ENCODE measurements around the gene CYP27B1.
A peak's percentile ranks its signal among the peaks of the same experiment; 100 is the strongest.

CYP27B1 gene

GRCh38 chr12:57807285-57807684 is 40.4 kb upstream of the CYP27B1 start:
- Histone ChIP-seq H3K27ac (ENCODE audit: low read depth, low read length) (no peak overlapping the region), H3K4me3 (ENCODE audit: low read depth in 1 of 2, low read length in 2 of 2) (no peak overlapping the region), H3K4me1 (ENCODE audit: insufficient read depth, low read length) (no peaks in the 10 kb centered on the region), H3K27me3 (ENCODE audit: control insufficient read depth in 1 of 2, insufficient read depth in 2 of 2, low read length in 2 of 2) (no peaks in the 10 kb centered on the region), H3K9me3 (ENCODE audit: low read length) (no peaks in the 10 kb centered on the region), H3K9ac (ENCODE audit: low read length) (no peak overlapping the region), H3K36me3 (ENCODE audit: insufficient read depth, low read length) (peaks cover 60% of the 10 kb centered on the region)

- H3K36me3 ChIP-seq (ENCODE audit: insufficient read depth, low read length) = peaks cover 66% of the 10 kb centered on the region
- H3K27ac ChIP-seq (ENCODE audit: low read depth, low read length) = no peak overlapping the region
These were observed 39.8 kb upstream of the CYP27B1 start for GRCh38 chr12:57806677-57807076.

GRCh38 chr12:57803319-57803893 is 36.5 kb upstream of the CYP27B1 start:
- no peaks in the 10 kb centered on the region for H3K4me1 ChIP-seq (ENCODE audit: insufficient read depth, low read length)
- H3K4me3 ChIP-seq (ENCODE audit: low read depth in 1 of 2, low read length in 2 of 2) = no peak overlapping the region
- H3K27me3 ChIP-seq (ENCODE audit: control insufficient read depth in 1 of 2, insufficient read depth in 2 of 2, low read length in 2 of 2) = no peaks in the 10 kb centered on the region
- H3K9me3 ChIP-seq (ENCODE audit: low read length) = no peaks in the 10 kb centered on the region
- H3K9ac ChIP-seq (ENCODE audit: low read length) = no peak overlapping the region
- H3K36me3 ChIP-seq (ENCODE audit: insufficient read depth, low read length) = peaks cover 55% of the 10 kb centered on the region
- peak overlapping the region; percentile 49 for H3K27ac ChIP-seq (ENCODE audit: low read depth, low read length)

More at GRCh38 chr12:57806677-57807076, 39.8 kb upstream of the CYP27B1 start:
- H3K4me3 ChIP-seq (ENCODE audit: low read depth in 1 of 2, low read length in 2 of 2) = no peak overlapping the region
- no peaks in the 10 kb centered on the region for H3K4me1 ChIP-seq (ENCODE audit: insufficient read depth, low read length)
- H3K9me3 ChIP-seq (ENCODE audit: low read length) = no peaks in the 10 kb centered on the region
- H3K27me3 ChIP-seq (ENCODE audit: control insufficient read depth in 1 of 2, insufficient read depth in 2 of 2, low read length in 2 of 2) = no peaks in the 10 kb centered on the region
- no peak overlapping the region for H3K9ac ChIP-seq (ENCODE audit: low read length)

- H3K4me3 ChIP-seq (ENCODE audit: low read depth in 1 of 2, low read length in 2 of 2) = no peak overlapping the region
- H3K9me3 ChIP-seq (ENCODE audit: low read length) = no peaks in the 10 kb centered on the region
- H3K27ac ChIP-seq (ENCODE audit: low read depth, low read length) = no peak overlapping the region
- H3K9ac ChIP-seq (ENCODE audit: low read length) = no peak overlapping the region
- H3K27me3 ChIP-seq (ENCODE audit: control insufficient read depth in 1 of 2, insufficient read depth in 2 of 2, low read length in 2 of 2) = no peaks in the 10 kb centered on the region
- H3K36me3 ChIP-seq (ENCODE audit: insufficient read depth, low read length) = peaks cover 47% of the 10 kb centered on the region
- no peaks in the 10 kb centered on the region for H3K4me1 ChIP-seq (ENCODE audit: insufficient read depth, low read length)
These were observed 35.7 kb upstream of the CYP27B1 start for GRCh38 chr12:57802607-57803006.

- H3K9me3 ChIP-seq (ENCODE audit: low read length) = no peaks in the 10 kb centered on the region
- H3K27ac ChIP-seq (ENCODE audit: low read depth, low read length) = no peak overlapping the region
- H3K4me1 ChIP-seq (ENCODE audit: insufficient read depth, low read length) = no peaks in the 10 kb centered on the region
- no peak overlapping the region for H3K4me3 ChIP-seq (ENCODE audit: low read depth in 1 of 2, low read length in 2 of 2)
- H3K36me3 ChIP-seq (ENCODE audit: insufficient read depth, low read length) = peaks cover 44% of the 10 kb centered on the region
- no peak overlapping the region for H3K9ac ChIP-seq (ENCODE audit: low read length)
- H3K27me3 ChIP-seq (ENCODE audit: control insufficient read depth in 1 of 2, insufficient read depth in 2 of 2, low read length in 2 of 2) = no peaks in the 10 kb centered on the region
These were observed 34.1 kb upstream of the CYP27B1 start for GRCh38 chr12:57800965-57801364.

- no peak overlapping the region for H3K4me3 ChIP-seq (ENCODE audit: low read depth in 1 of 2, low read length in 2 of 2)
- H3K27me3 ChIP-seq (ENCODE audit: control insufficient read depth in 1 of 2, insufficient read depth in 2 of 2, low read length in 2 of 2) = no peaks in the 10 kb centered on the region
- H3K27ac ChIP-seq (ENCODE audit: low read depth, low read length) = no peak overlapping the region
- no peaks in the 10 kb centered on the region for H3K9me3 ChIP-seq (ENCODE audit: low read length)
- H3K4me1 ChIP-seq (ENCODE audit: insufficient read depth, low read length) = no peaks in the 10 kb centered on the region
- peaks cover 56% of the 10 kb centered on the region for H3K36me3 ChIP-seq (ENCODE audit: insufficient read depth, low read length)
- no peak overlapping the region for H3K9ac ChIP-seq (ENCODE audit: low read length)
These were observed 31.1 kb upstream of the CYP27B1 start for GRCh38 chr12:57797933-57798332.

- H3K9me3 ChIP-seq (ENCODE audit: low read length) = no peaks in the 10 kb centered on the region
- H3K27me3 ChIP-seq (ENCODE audit: control insufficient read depth in 1 of 2, insufficient read depth in 2 of 2, low read length in 2 of 2) = no peaks in the 10 kb centered on the region
- H3K9ac ChIP-seq (ENCODE audit: low read length) = no peak overlapping the region
- H3K27ac ChIP-seq (ENCODE audit: low read depth, low read length) = no peak overlapping the region
- H3K4me3 ChIP-seq (ENCODE audit: low read depth in 1 of 2, low read length in 2 of 2) = no peak overlapping the region
- no peaks in the 10 kb centered on the region for H3K4me1 ChIP-seq (ENCODE audit: insufficient read depth, low read length)
- H3K36me3 ChIP-seq (ENCODE audit: insufficient read depth, low read length) = peaks cover 47% of the 10 kb centered on the region
These were observed 30.1 kb upstream of the CYP27B1 start for GRCh38 chr12:57796996-57797395.

- H3K27ac ChIP-seq (ENCODE audit: low read depth, low read length) = no peak overlapping the region
- H3K9me3 ChIP-seq (ENCODE audit: low read length) = no peaks in the 10 kb centered on the region
- peaks cover 51% of the 10 kb centered on the region for H3K36me3 ChIP-seq (ENCODE audit: insufficient read depth, low read length)
These were observed 28.5 kb upstream of the CYP27B1 start for GRCh38 chr12:57795354-57795753.

GRCh38 chr12:57793920-57794319 is 27.0 kb upstream of the CYP27B1 start:
- no peaks in the 10 kb centered on the region for H3K9me3 ChIP-seq (ENCODE audit: low read length)
- no peaks in the 10 kb centered on the region for H3K27me3 ChIP-seq (ENCODE audit: control insufficient read depth in 1 of 2, insufficient read depth in 2 of 2, low read length in 2 of 2)
- H3K27ac ChIP-seq (ENCODE audit: low read depth, low read length) = no peak overlapping the region
- peaks cover 38% of the 10 kb centered on the region for H3K36me3 ChIP-seq (ENCODE audit: insufficient read depth, low read length)
- H3K4me1 ChIP-seq (ENCODE audit: insufficient read depth, low read length) = no peaks in the 10 kb centered on the region
- H3K4me3 ChIP-seq (ENCODE audit: low read depth in 1 of 2, low read length in 2 of 2) = no peak overlapping the region
- no peak overlapping the region for H3K9ac ChIP-seq (ENCODE audit: low read length)

More at GRCh38 chr12:57795354-57795753, 28.5 kb upstream of the CYP27B1 start:
- Histone ChIP-seq H3K27me3 (ENCODE audit: control insufficient read depth in 1 of 2, insufficient read depth in 2 of 2, low read length in 2 of 2) (no peaks in the 10 kb centered on the region), H3K4me1 (ENCODE audit: insufficient read depth, low read length) (no peaks in the 10 kb centered on the region), H3K4me3 (ENCODE audit: low read depth in 1 of 2, low read length in 2 of 2) (no peak overlapping the region), H3K9ac (ENCODE audit: low read length) (no peak overlapping the region)

- Histone ChIP-seq H3K27ac (ENCODE audit: low read depth, low read length) (no peak overlapping the region), H3K9ac (ENCODE audit: low read length) (no peak overlapping the region), H3K27me3 (ENCODE audit: control insufficient read depth in 1 of 2, insufficient read depth in 2 of 2, low read length in 2 of 2) (no peaks in the 10 kb centered on the region), H3K4me1 (ENCODE audit: insufficient read depth, low read length) (peaks cover 10% of the 10 kb centered on the region), H3K4me3 (ENCODE audit: low read depth in 1 of 2, low read length in 2 of 2) (no peak overlapping the region), H3K36me3 (ENCODE audit: insufficient read depth, low read length) (peaks cover 30% of the 10 kb centered on the region), H3K9me3 (ENCODE audit: low read length) (no peaks in the 10 kb centered on the region)
These were observed 17.0 kb upstream of the CYP27B1 start for GRCh38 chr12:57783861-57784260.

GRCh38 chr12:57783466-57783801 is 16.6 kb upstream of the CYP27B1 start:
- Histone ChIP-seq H3K36me3 (ENCODE audit: insufficient read depth, low read length) (peaks cover 30% of the 10 kb centered on the region), H3K9ac (ENCODE audit: low read length) (peak overlapping the region; percentile 83), H3K27ac (ENCODE audit: low read depth, low read length) (no peak overlapping the region), H3K4me3 (ENCODE audit: low read depth in 1 of 2, low read length in 2 of 2) (peak overlapping the region in 1 of 2 donors; percentile 100), H3K27me3 (ENCODE audit: control insufficient read depth in 1 of 2, insufficient read depth in 2 of 2, low read length in 2 of 2) (no peaks in the 10 kb centered on the region), H3K9me3 (ENCODE audit: low read length) (no peaks in the 10 kb centered on the region), H3K4me1 (ENCODE audit: insufficient read depth, low read length) (peaks cover 10% of the 10 kb centered on the region)

Data from muscle layer of colon (tissue), 2 donors.